Neural cell (in vitro differentiated cells): ENCODE results near the gene PGF.

Source experiments
- EP300 ChIP-seq: fragments of 450-650 bp; conservative IDR thresholded peaks from 2 replicates; pipeline ENCODE4 v1.6.1; 2014; ENCODE audit warnings: antibody characterized with exemption, mild to moderate bottlenecking, moderate library complexity; ENCODE audit not compliant: poor library complexity, severe bottlenecking
- EZH2 ChIP-seq: fragments of 200-600, 300-800 bp; shearing (Covaris generic), sonication (generic); IDR thresholded peaks from 2 replicates; pipeline ENCODE4 v1.6.1; 2014; ENCODE audit warnings: antibody characterized with exemption, low read length, borderline replicate concordance, mild to moderate bottlenecking; ENCODE audit not compliant: insufficient read depth, poor library complexity, severe bottlenecking
- RAD21 ChIP-seq: fragments of 450-650 bp; conservative IDR thresholded peaks from 2 replicates; pipeline ENCODE4 v1.6.1; 2014; ENCODE audit warnings: antibody characterized with exemption, mild to moderate bottlenecking, moderate library complexity
- SMC3 ChIP-seq: fragments of 450-650 bp; conservative IDR thresholded peaks from 2 replicates; pipeline ENCODE4 v1.6.1; 2014; ENCODE audit warnings: antibody characterized with exemption, mild to moderate bottlenecking, moderate library complexity; ENCODE audit not compliant: poor library complexity
- TF ChIP-seq, protein P1 (sequence below): fragments of 450-650 bp; IDR thresholded peaks from 2 replicates; pipeline ENCODE4 v1.5.1; 2014; ENCODE audit warnings: antibody characterized with exemption, mild to moderate bottlenecking, moderate library complexity; ENCODE audit not compliant: poor library complexity, severe bottlenecking

DNA sequence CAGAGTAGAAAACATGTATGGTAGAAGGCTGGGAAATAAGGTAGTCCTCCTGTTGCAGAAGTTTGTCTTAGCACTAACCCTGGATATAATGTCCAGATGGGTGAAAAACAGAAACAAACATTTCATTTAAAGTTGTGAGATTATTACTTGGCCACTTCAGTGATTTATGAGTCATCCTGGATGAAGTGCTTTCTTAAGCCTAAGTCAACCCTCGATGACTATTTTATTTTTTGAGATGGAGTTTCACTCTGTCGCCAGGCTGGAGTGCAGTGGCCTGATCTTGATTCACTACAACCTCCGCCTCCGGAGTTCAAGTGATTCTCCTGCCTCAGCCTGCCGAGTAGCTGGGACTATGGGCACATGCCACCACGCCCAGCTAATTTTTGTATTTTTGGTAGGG is 63.5 kb downstream of the PGF start:
- TF ChIP-seq, protein P1, sequence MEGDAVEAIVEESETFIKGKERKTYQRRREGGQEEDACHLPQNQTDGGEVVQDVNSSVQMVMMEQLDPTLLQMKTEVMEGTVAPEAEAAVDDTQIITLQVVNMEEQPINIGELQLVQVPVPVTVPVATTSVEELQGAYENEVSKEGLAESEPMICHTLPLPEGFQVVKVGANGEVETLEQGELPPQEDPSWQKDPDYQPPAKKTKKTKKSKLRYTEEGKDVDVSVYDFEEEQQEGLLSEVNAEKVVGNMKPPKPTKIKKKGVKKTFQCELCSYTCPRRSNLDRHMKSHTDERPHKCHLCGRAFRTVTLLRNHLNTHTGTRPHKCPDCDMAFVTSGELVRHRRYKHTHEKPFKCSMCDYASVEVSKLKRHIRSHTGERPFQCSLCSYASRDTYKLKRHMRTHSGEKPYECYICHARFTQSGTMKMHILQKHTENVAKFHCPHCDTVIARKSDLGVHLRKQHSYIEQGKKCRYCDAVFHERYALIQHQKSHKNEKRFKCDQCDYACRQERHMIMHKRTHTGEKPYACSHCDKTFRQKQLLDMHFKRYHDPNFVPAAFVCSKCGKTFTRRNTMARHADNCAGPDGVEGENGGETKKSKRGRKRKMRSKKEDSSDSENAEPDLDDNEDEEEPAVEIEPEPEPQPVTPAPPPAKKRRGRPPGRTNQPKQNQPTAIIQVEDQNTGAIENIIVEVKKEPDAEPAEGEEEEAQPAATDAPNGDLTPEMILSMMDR = no peak
- TF ChIP-seq SMC3 (no peak), EP300 (no peak), RAD21 (no peak), EZH2 (no peak)
